Osteoblast (primary cell): ENCODE data around the gene AACS. TPM values are rescaled to one million over a fixed set of nuclear protein-coding genes. Genes with fewer than 3 reads are reported as not detected.

Source experiments
- DNase-seq: peaks from one replicate; pipeline ENCODE4 v3.0.0; 2011; ENCODE audit warnings: low spot score, mixed read lengths; ENCODE audit not compliant: insufficient read length; ENCODE audit errors: missing footprints
- H2AFZ ChIP-seq: 2 replicates; pipeline ENCODE4 v1.6.0; 2011; ENCODE audit warnings: mild to moderate bottlenecking, low read length
- H3K27ac ChIP-seq: 2 replicates; pipeline ENCODE4 v1.5.1; 2011; ENCODE audit warnings: mild to moderate bottlenecking, low read depth, low read length, moderate library complexity
- H3K27me3 ChIP-seq: 2 replicates; pipeline ENCODE4 v1.6.0; 2012; ENCODE audit warnings: mild to moderate bottlenecking, control low read depth, inconsistent platforms, low read length, moderate library complexity; ENCODE audit not compliant: insufficient read depth
- H3K36me3 ChIP-seq: 2 replicates; pipeline ENCODE4 v1.5.1; 2011; ENCODE audit warnings: mild to moderate bottlenecking, low read length, control low read depth, moderate library complexity; ENCODE audit not compliant: insufficient read depth
- H3K4me1 ChIP-seq: 2 replicates; pipeline ENCODE4 v1.5.1; 2011; ENCODE audit warnings: mild to moderate bottlenecking, low read length, control low read depth, moderate library complexity; ENCODE audit not compliant: insufficient read depth
- H3K4me2 ChIP-seq: 2 replicates; pipeline ENCODE4 v1.6.0; 2011; ENCODE audit warnings: mild to moderate bottlenecking, low read length; ENCODE audit not compliant: insufficient read depth
- H3K4me3 ChIP-seq: fragments of 200-600 bp; sonication (generic); 3 replicates; pipeline ENCODE4 v1.5.1; 2012; ENCODE audit warnings: mild to moderate bottlenecking, low read length, inconsistent platforms; ENCODE audit not compliant: insufficient read depth
- H3K79me2 ChIP-seq: 2 replicates; pipeline ENCODE4 v1.6.0; 2012; ENCODE audit warnings: mild to moderate bottlenecking, low read length, control low read depth, inconsistent platforms; ENCODE audit not compliant: insufficient read depth
- H3K9me3 ChIP-seq: 2 replicates; pipeline ENCODE4 v1.5.1; 2011; ENCODE audit warnings: low read depth, low read length, control low read depth
- H4K20me1 ChIP-seq: 2 replicates; pipeline ENCODE4 v1.6.0; 2012; ENCODE audit warnings: mild to moderate bottlenecking, low read length, control low read depth; ENCODE audit not compliant: insufficient read depth
- CTCF ChIP-seq: IDR thresholded peaks from 2 replicates; pipeline ENCODE4 v1.5.1; 2011; ENCODE audit warnings: mild to moderate bottlenecking, low read depth, low read length, moderate library complexity; ENCODE audit errors: extremely low read depth
- total RNA-seq: library from RNA; depleted of rRNA; stranded (reverse); fragments of >200 nt; gene quantifications from 2 replicates; pipeline ENCODE4 v1.2.3, GENCODE V29; 2012

The AACS gene
- total RNA-seq, 1 donor: 26.4 TPM

GRCh38 chr12:125050446-125050845 is 14.8 kb upstream of the AACS start:
- Histone ChIP-seq H3K4me2 (no peak overlapping the region), H3K4me3 (no peak overlapping the region), H3K27me3 (no peaks in the 10 kb centered on the region), H2AFZ (no peak overlapping the region), H3K4me1 (peaks cover 4% of the 10 kb centered on the region), H3K9me3 (no peaks in the 10 kb centered on the region), H3K27ac (no peak overlapping the region), H4K20me1 (no peaks in the 10 kb centered on the region), H3K36me3 (no peaks in the 10 kb centered on the region), H3K79me2 (no peaks in the 10 kb centered on the region)
- DNase-seq: no peak
- TF ChIP-seq CTCF: no peak

- H3K4me2 ChIP-seq: no peak overlapping the region
- H2AFZ ChIP-seq: peak overlapping the region; percentile 0
- H4K20me1 ChIP-seq: no peaks in the 10 kb centered on the region
- H3K4me3 ChIP-seq: no peak overlapping the region
- no peak for TF ChIP-seq CTCF
- peaks cover 4% of the 10 kb centered on the region for H3K4me1 ChIP-seq
- H3K36me3 ChIP-seq: no peaks in the 10 kb centered on the region
- no peak overlapping the region for H3K27ac ChIP-seq
- H3K79me2 ChIP-seq: no peaks in the 10 kb centered on the region
- DNase-seq: peak; percentile 72
- no peaks in the 10 kb centered on the region for H3K27me3 ChIP-seq
- no peaks in the 10 kb centered on the region for H3K9me3 ChIP-seq
These were observed 14.4 kb upstream of the AACS start for GRCh38 chr12:125050868-125051267.

GRCh38 chr12:125053821-125054220 is 11.4 kb upstream of the AACS start:
- Histone ChIP-seq H4K20me1 (no peaks in the 10 kb centered on the region), H2AFZ (peak overlapping the region; percentile 79), H3K9me3 (no peaks in the 10 kb centered on the region), H3K36me3 (no peaks in the 10 kb centered on the region), H3K4me2 (no peak overlapping the region), H3K4me3 (no peak overlapping the region), H3K27ac (no peak overlapping the region), H3K79me2 (no peaks in the 10 kb centered on the region), H3K4me1 (peaks cover 4% of the 10 kb centered on the region), H3K27me3 (no peaks in the 10 kb centered on the region)
- TF ChIP-seq CTCF: no peak
- no peak for DNase-seq

GRCh38 chr12:125055591-125055990 is 9.6 kb upstream of the AACS start:
- Histone ChIP-seq H3K4me1 (no peaks in the 10 kb centered on the region), H4K20me1 (no peaks in the 10 kb centered on the region), H3K36me3 (no peaks in the 10 kb centered on the region), H3K4me3 (no peak overlapping the region), H3K9me3 (no peaks in the 10 kb centered on the region), H3K4me2 (no peak overlapping the region), H2AFZ (no peak overlapping the region), H3K79me2 (no peaks in the 10 kb centered on the region), H3K27me3 (no peaks in the 10 kb centered on the region), H3K27ac (no peak overlapping the region)
- TF ChIP-seq CTCF: no peak
- DNase-seq: no peak
